Keratinocyte (primary cell): ENCODE measurements around the gene TOPAZ1. TPM values are rescaled to one million over a fixed set of nuclear protein-coding genes. Genes with fewer than 3 reads are reported as not detected.

ENCODE experiments used
- DNase-seq: peaks from one replicate; pipeline ENCODE4 v3.0.0-alpha.2; 2011; ENCODE audit warnings: low read depth, missing footprints, low spot score
- FAIRE-seq: peaks from 2 replicates; lab custom pipeline; 2011; peaks lifted over from hg19 to GRCh38; lab: Jason Lieb, UNC
- H2AFZ ChIP-seq: 2 replicates; pipeline ENCODE4 v1.6.0; 2012; ENCODE audit warnings: low read length, control low read depth, inconsistent platforms; ENCODE audit not compliant: control insufficient read depth
- H3K27ac ChIP-seq: 2 replicates; pipeline ENCODE4 v1.5.1; 2011; ENCODE audit warnings: low read length; ENCODE audit not compliant: control insufficient read depth, insufficient read depth
- H3K27me3 ChIP-seq: 3 replicates; pipeline ENCODE4 v1.6.0; 2011; ENCODE audit warnings: low read length; ENCODE audit not compliant: control insufficient read depth, insufficient read depth; ENCODE audit errors: extremely low read depth
- H3K36me3 ChIP-seq, 2 experiments: 2 replicates in 1 of 2; 3 replicates in 1 of 2; pipeline ENCODE4 v1.5.1; 2011; ENCODE audit warnings: low read length in 2 of 2, mild to moderate bottlenecking in 1 of 2; ENCODE audit not compliant: control insufficient read depth in 2 of 2, insufficient read depth in 2 of 2; ENCODE audit errors: extremely low read depth in 1 of 2
- H3K4me1 ChIP-seq: 3 replicates; pipeline ENCODE4 v1.5.1; 2011; ENCODE audit warnings: low read length; ENCODE audit not compliant: control insufficient read depth, insufficient read depth; ENCODE audit errors: extremely low read depth
- H3K4me2 ChIP-seq: 3 replicates; pipeline ENCODE4 v1.6.0; 2011; ENCODE audit warnings: low read depth, low read length; ENCODE audit not compliant: control insufficient read depth, insufficient read depth; ENCODE audit errors: extremely low read depth
- H3K4me3 ChIP-seq, 3 experiments: fragments of 200-600 bp in 1 of 3; sonication (generic) in 1 of 3; 2 replicates in 2 of 3; 3 replicates in 1 of 3; pipeline ENCODE4 v1.5.1; 2011 to 2016; ENCODE audit warnings: low read length in 3 of 3, mild to moderate bottlenecking in 3 of 3, control low read depth in 2 of 3, inconsistent platforms in 1 of 3, low read depth in 1 of 3, mixed read lengths in 1 of 3, mixed run types in 1 of 3, moderate library complexity in 1 of 3; ENCODE audit not compliant: control insufficient read depth in 2 of 3, insufficient read depth in 2 of 3; ENCODE audit errors: extremely low read depth in 1 of 3
- H3K79me2 ChIP-seq: 2 replicates; pipeline ENCODE4 v1.6.0; 2012; ENCODE audit warnings: low read length; ENCODE audit not compliant: control insufficient read depth, insufficient read depth
- H3K9ac ChIP-seq: 3 replicates; pipeline ENCODE4 v1.6.0; 2011; ENCODE audit warnings: low read length; ENCODE audit not compliant: control insufficient read depth, insufficient read depth; ENCODE audit errors: extremely low read depth
- H3K9me1 ChIP-seq: 3 replicates; pipeline ENCODE4 v1.6.0; 2011; ENCODE audit warnings: low read length; ENCODE audit not compliant: control insufficient read depth, insufficient read depth; ENCODE audit errors: extremely low read depth
- H3K9me3 ChIP-seq: 2 replicates; pipeline ENCODE4 v1.5.1; 2012; ENCODE audit warnings: low read depth, low read length; ENCODE audit not compliant: control insufficient read depth
- H4K20me1 ChIP-seq: 3 replicates; pipeline ENCODE4 v1.6.0; 2011; ENCODE audit warnings: low read length; ENCODE audit not compliant: control insufficient read depth, insufficient read depth; ENCODE audit errors: extremely low read depth
- EZH2 ChIP-seq: IDR thresholded peaks from one replicate; pipeline ENCODE4 v1.6.1; 2012; ENCODE audit warnings: inconsistent platforms, mild to moderate bottlenecking, low read length, moderate library complexity
- dilution Hi-C: fragments of 300-500 bp; cut with MboI; formaldehyde crosslinking; loops from one replicate; pipeline ENCODE4 v1.7.0; 2020; ENCODE audit warnings: low sequenced_read_pairs; ENCODE audit not compliant: extremely low pct_ligation_motif_present
- polyA plus RNA-seq, 5 experiments: library from polyadenylated mRNA; depleted of rRNA in 3 of 5; stranded (reverse) in 3 of 5; stranded (forward) in 1 of 5; unstranded in 1 of 5; fragments of >200 nt; gene quantifications; 1 replicate in 1 of 5; 2 replicates in 3 of 5; 3 replicates in 1 of 5; pipeline versions ENCODE4 v1.2.1 to v1.2.3, GENCODE V29; 2011 to 2012; ENCODE audit warnings: missing spikeins in 2 of 5, low read depth in 1 of 5, low replicate concordance in 1 of 5
- TF ChIP-seq, protein P1 (sequence below), 3 experiments: IDR thresholded peaks in 1 of 3; conservative IDR thresholded peaks in 1 of 3; optimal IDR thresholded peaks in 1 of 3; 2 replicates in 2 of 3; 3 replicates in 1 of 3; pipeline versions ENCODE3 to v1.5.1; 2011; ENCODE audit warnings: low read length in 3 of 3, mild to moderate bottlenecking in 3 of 3, moderate library complexity in 2 of 3, control low read depth in 1 of 3, inconsistent platforms in 1 of 3; ENCODE audit not compliant: insufficient read depth in 2 of 3; ENCODE audit errors: extremely low read depth in 1 of 3

The TOPAZ1 gene
- polyA plus RNA-seq, 1 donor (not counting 4 experiments of a cell fraction or from before 2014, with no cell fraction given), result not detected

DNA sequence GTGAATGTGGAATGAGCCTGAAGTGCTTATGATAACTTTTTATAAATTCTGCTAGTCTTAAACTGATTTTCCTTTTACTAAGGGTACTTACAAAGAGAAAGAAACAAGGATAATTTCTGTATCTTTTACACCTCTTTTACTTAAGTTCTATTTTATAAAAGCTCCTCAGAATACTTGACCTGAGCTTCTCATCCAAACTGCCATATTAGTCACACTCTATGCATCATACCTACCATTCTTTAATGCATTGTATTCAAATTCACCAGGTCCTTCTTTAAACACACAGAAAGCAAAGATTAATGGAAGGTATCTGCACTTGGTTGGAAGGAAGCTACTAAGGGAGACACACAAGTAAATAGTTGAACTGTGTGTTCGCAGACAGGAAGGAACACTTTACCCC lies 1.6 kb upstream of the TOPAZ1 start:
- Histone ChIP-seq H3K27me3 (no peaks in the 10 kb centered on the region), H3K9ac (no peak overlapping the region), H2AFZ (no peak overlapping the region), H4K20me1 (no peaks in the 10 kb centered on the region), H3K79me2 (no peaks in the 10 kb centered on the region), H3K4me3 (no peak overlapping the region), H3K9me1 (no peaks in the 10 kb centered on the region), H3K9me3 (no peaks in the 10 kb centered on the region), H3K27ac (no peak overlapping the region), H3K4me2 (no peak overlapping the region), H3K36me3 (no peaks in the 10 kb centered on the region), H3K4me1 (peaks cover 3% of the 10 kb centered on the region)
- dilution Hi-C loops, result no loop called here
- TF ChIP-seq EZH2, result no peak
- TF ChIP-seq, protein P1, sequence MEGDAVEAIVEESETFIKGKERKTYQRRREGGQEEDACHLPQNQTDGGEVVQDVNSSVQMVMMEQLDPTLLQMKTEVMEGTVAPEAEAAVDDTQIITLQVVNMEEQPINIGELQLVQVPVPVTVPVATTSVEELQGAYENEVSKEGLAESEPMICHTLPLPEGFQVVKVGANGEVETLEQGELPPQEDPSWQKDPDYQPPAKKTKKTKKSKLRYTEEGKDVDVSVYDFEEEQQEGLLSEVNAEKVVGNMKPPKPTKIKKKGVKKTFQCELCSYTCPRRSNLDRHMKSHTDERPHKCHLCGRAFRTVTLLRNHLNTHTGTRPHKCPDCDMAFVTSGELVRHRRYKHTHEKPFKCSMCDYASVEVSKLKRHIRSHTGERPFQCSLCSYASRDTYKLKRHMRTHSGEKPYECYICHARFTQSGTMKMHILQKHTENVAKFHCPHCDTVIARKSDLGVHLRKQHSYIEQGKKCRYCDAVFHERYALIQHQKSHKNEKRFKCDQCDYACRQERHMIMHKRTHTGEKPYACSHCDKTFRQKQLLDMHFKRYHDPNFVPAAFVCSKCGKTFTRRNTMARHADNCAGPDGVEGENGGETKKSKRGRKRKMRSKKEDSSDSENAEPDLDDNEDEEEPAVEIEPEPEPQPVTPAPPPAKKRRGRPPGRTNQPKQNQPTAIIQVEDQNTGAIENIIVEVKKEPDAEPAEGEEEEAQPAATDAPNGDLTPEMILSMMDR (optimal IDR thresholded peaks at IDR 0.05 in 1 of 3, IDR thresholded peaks at IDR 0.05 in 1 of 3, conservative IDR thresholded peaks at IDR 0.05 in 1 of 3; ENCODE audit: extremely low read depth in 1 of 3, insufficient read depth in 2 of 3, low read length in 3 of 3), result no peak
- FAIRE-seq (no peak), DNase-seq (no peak)

DNA sequence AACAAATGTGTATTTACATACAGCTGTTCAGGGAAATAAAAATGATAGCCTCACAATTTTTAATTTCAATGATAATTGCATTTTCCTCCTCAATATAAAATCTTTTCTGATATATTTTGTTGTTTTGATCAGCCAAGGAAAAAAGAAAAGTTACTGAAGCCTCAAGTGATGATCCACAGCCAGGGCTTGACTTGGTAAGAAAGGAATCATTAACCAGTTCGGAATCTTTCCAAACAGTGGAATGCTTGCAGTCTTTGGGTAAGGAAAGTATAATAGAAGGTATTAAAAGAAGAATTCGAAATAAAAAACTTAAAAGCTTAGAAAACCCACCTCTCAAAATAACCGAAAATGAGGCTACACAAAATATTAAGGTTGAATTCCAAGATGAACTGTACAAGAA lies 1.0 kb downstream of the TOPAZ1 start:
- Histone ChIP-seq H3K9me3 (no peaks in the 10 kb centered on the region), H4K20me1 (no peaks in the 10 kb centered on the region), H3K36me3 (no peaks in the 10 kb centered on the region), H3K4me1 (no peaks in the 10 kb centered on the region), H3K27me3 (no peaks in the 10 kb centered on the region), H3K27ac (no peak overlapping the region), H3K9ac (no peak overlapping the region), H2AFZ (no peak overlapping the region), H3K4me3 (no peak overlapping the region), H3K4me2 (no peak overlapping the region), H3K79me2 (no peaks in the 10 kb centered on the region), H3K9me1 (no peaks in the 10 kb centered on the region)
- FAIRE-seq (no peak), DNase-seq (no peak)
- dilution Hi-C loops, result no loop called here
- TF ChIP-seq, protein P1 (optimal IDR thresholded peaks at IDR 0.05 in 1 of 3, IDR thresholded peaks at IDR 0.05 in 1 of 3, conservative IDR thresholded peaks at IDR 0.05 in 1 of 3; ENCODE audit: extremely low read depth in 1 of 3, insufficient read depth in 2 of 3, low read length in 3 of 3), result no peak
- no peak for TF ChIP-seq EZH2
